HG02798 (cell line): ENCODE measurements around the gene SSX5.
"Not testable (repeated sequence)": the region's sequence is repeated elsewhere in the genome, so short reads cannot be mapped to it uniquely, and the experiment has no call there.

ENCODE experiments used
- ATAC-seq: cut with Tn5 transposase; IDR thresholded peaks from one replicate; pipeline ENCODE4 v1.9.1; 2021; ENCODE audit warnings: mild to moderate bottlenecking; ENCODE audit not compliant: unreplicated experiment, poor library complexity

SSX5 gene, protein sequence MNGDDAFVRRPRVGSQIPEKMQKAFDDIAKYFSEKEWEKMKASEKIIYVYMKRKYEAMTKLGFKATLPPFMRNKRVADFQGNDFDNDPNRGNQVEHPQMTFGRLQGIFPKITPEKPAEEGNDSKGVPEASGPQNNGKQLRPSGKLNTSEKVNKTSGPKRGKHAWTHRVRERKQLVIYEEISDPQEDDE

GRCh38 chrX:48196745-48197201 is at the start of gene SSX5:
Gene SSX5 (minus strand): TSS chrX:48196795. CDS start chrX:48195358, 1,437 bp downstream.
- ATAC-seq, result no peak

DNA sequence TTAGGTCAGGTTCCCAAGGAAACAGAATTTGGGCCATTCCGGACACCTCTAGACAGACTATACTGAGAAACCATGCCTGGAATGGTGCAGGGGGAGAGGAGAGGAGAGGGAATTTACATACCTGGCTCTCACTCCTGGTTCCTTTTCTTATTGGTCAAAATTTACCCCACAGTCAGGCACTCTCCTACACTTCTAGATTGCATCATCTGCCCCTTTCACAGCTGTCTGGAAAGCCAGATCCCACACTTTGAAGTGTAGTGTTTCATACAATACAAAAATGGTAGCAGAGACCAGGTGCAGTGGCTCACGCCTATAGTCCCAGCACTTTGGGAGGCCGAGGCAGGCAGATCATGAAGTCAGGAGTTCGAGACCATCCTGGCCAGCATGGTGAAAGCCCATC is 27.6 kb upstream of the SSX5 start:
- ATAC-seq, result not testable (repeated sequence)

- ATAC-seq, result not testable (repeated sequence)
These were observed 17.7 kb upstream of the SSX5 start for GRCh38 chrX:48214341-48214740.

DNA sequence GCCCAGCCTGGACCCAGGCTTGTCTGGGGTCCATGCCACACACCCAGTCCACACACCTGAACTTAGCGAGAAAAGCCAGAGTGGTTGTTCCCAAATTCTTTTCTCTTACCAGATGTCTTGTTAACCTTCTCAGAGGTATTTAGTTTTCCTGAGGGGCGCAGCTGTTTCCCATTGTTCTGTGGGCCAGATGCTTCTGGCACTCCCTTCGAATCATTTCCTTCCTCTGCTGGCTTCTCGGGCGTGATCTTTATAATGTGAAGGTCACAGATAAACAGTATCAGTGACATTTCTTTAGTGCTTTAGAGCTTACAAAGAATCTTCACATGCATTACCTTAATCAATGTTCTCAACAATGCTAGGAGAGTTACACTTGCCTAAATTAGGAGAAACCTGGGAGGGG is 6.6 kb downstream of the SSX5 start:
- not testable (repeated sequence) for ATAC-seq

- not testable (repeated sequence) for ATAC-seq
These were observed 14.7 kb downstream of the SSX5 start for GRCh38 chrX:48181882-48182281.

DNA sequence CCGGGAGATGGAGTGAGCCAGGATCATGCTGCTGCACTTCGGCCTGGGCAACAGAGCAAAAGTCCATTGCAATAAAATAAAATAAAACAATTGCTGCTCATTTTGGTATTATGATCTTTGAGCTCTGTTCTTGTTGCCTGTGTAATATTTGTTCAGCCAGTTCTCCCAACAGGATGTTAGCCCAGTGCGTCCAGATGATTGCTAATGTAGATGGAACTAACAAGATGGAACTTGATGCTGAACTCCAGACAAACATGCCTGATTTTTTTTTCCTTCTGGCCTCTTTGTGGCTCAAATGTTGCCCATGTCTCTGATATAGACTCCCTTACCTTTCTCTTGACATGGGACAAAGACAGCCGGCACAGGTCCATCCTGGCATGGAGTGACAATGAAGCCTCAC is 15.8 kb downstream of the SSX5 start:
- ATAC-seq, result no peak

DNA sequence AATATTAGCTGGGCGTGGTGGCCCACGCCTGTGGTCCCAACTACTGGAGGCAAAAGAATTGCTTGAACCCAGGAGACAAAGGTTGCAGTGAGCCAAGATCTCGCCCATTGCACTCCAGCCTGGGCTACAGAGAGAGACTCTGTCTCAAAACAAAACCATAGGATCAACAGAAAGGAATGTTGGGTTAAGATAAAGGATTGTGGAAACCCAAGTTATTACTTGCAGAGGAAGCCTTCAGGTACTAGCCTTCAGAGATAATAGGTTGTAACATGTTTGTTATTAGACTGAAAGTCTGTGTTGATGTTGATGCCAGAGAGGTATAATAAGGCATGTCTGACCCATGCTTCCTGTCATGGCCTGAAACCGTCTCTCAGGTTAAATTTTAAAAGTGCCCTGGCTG is 16.9 kb downstream of the SSX5 start:
- no peak for ATAC-seq

- not testable (repeated sequence) for ATAC-seq
These were observed 30.3 kb downstream of the SSX5 start for GRCh38 chrX:48166322-48166721.

DNA sequence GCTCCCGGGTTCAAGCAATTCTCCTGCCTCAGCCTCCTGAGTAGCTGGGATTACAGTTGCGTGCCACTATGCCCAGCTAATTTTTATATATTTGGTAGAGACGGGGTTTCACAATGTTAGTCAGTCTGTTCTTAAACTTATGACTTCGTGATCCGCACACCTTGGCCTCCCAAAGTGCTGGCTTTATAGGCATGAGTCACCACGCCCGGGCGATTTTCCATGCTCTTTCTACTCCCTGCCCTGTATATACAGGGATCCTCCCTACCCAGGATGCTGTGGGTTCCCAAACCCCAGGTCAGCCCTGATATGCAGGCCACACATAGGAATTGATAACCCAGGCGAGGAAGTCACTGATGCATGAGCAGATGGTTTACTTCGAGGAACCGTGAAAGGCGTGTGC is 31.4 kb downstream of the SSX5 start:
- no peak for ATAC-seq

DNA sequence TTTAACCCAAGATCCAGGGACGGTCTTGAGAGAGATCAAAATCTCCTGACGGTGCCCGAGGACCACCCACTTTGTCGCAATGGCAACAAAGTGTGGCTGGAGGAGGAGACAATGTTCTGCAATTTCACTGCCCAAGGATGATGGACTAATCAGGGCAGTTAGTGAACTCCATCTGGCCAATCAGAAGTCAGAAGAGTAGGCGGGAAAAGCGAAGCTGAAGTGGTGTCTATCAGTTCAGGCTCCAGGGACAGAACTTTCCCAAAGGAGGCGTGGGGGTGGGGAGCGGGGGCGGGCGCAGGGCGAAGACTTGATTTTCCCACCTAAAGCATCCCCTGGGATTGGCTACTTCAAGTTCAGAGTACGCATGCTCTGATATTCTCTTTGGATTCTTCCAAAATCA is 40.6 kb downstream of the SSX5 start:
- no peak for ATAC-seq

DNA sequence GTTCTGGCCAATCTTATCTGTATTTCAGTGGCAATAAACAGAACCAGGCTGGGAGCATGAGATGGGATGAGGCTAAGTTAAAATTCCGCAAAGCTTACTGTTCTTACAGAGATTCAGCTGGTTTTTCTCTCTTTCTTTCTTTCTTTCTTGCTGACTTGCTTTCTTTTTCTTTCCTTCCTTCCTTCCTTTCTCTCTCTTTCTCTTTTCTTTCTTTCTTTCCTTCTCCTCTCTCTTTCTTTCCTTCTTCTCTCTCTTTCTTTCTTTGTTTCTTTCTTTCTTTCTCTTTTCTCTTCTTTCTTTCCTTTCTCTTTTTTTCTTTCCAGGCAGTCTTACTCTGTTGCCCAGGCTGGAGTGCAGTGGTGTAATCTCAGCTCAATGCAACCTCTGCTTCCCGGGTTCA is 41.8 kb downstream of the SSX5 start:
- ATAC-seq, result no peak

DNA sequence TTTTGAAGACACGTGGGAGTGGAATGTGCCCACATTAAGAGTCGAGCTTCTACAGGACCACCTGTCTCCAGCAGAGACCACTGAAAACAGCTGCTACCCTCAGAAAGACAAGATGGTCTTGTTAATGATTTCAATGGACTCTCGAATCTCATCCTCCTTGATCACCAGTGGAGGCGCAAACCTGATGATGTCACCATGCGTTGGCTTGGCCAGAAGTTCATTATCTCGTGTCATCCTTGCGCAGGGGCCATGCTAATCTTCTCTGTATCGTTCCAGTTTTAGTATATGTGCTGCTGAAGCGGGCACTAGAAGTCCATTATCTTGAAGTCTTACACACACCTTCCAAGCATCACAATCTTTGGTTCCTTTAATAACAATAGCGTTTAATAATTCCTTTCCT is 42.8 kb downstream of the SSX5 start:
- no peak for ATAC-seq

- not testable (repeated sequence) for ATAC-seq
These were observed 53.9 kb downstream of the SSX5 start for GRCh38 chrX:48142697-48143096.

DNA sequence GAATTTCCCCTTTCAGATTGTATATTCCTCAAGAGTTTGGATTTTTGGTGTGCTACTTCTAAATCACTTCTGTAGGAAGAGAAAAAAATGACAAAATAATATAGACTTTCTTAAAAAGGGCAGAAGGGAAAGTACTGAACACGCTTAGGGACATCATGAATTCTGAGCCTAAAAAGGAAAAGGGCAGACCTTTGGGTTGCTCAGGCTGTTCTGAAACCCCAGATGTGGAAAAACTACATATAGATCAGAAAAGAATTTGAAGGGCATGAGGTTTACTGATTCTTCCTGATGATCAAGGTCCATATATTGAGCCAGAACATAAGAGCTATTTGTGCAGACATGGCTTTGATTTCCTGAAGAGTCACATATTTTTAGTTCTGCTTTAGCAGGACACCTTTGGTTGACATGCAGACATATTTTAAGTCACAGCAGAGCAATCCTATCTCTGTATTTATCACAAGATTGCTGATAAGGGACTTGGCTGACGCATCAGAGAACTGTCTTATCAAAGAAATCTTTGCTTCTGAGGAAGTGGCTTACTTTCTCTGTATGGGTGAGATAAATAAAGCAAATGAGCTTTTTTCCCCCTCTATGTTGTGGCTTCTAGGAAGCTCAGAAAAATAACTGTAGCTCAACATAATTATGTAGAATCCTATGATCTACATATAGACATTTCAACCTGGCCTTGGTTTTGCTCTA is 54.6 kb downstream of the SSX5 start:
- not testable (repeated sequence) for ATAC-seq

- ATAC-seq, result not testable (repeated sequence)
These were observed 57.5 kb downstream of the SSX5 start for GRCh38 chrX:48139076-48139475.
